IMR-90 (cell line): Measurements from ENCODE around the gene CHML. TPM values are rescaled to one million over a fixed set of nuclear protein-coding genes. Genes with fewer than 3 reads are reported as not detected.

Experiments used
- ATAC-seq: fragments of 200-7000 bp; cut with Tn5 transposase; 2 replicates; pipeline ENCODE4 v1.9.1; 2020; ENCODE audit warnings: low read depth, mild to moderate bottlenecking, moderate library complexity
- BruUV-seq: library from RNA; stranded (reverse); fragments of 400-500 nt; replicated peaks from 2 replicates; lab custom pipeline; 2021; lab: Mats Ljungman, UMichigan
- CTCF ChIA-PET: fragments of 300-600 bp; formaldehyde crosslinking; extraction: SDS; loops from one replicate; lab custom pipeline; 2021; ENCODE audit warnings: antibody characterized with exemption; lab: Yijun Ruan, JAX
- POLR2A ChIA-PET: fragments of 300-600 bp; sonication (Branson Sonifier 250); formaldehyde crosslinking; loops from one replicate; lab custom pipeline; 2022; ENCODE audit warnings: antibody characterized with exemption; ENCODE audit not compliant: unreplicated experiment; lab: Charles Lee
- DNase-seq: peaks from one replicate; pipeline ENCODE4 v3.0.0; 2013
- H2AFZ ChIP-seq: replicated peaks from 2 replicates; pipeline ENCODE3; 2013; ENCODE audit warnings: low read length, mild to moderate bottlenecking; ENCODE audit not compliant: poor library complexity
- H2AK5ac ChIP-seq: 2 replicates; pipeline ENCODE4 v1.6.1; 2013; ENCODE audit warnings: low read depth, low read length, inconsistent platforms
- H2AK9ac ChIP-seq: replicated peaks from 2 replicates; pipeline ENCODE3; 2013; ENCODE audit warnings: mild to moderate bottlenecking, low read depth, low read length, moderate library complexity; ENCODE audit not compliant: poor library complexity
- H2BK120ac ChIP-seq: 2 replicates; pipeline ENCODE4 v1.6.1; 2013; ENCODE audit warnings: low read depth, low read length, inconsistent platforms
- H2BK15ac ChIP-seq: 3 replicates; pipeline ENCODE4 v1.6.1; 2013; ENCODE audit warnings: low read depth, low read length, inconsistent platforms
- H2BK20ac ChIP-seq: 2 replicates; pipeline ENCODE4 v1.6.1; 2013; ENCODE audit warnings: low read depth, mild to moderate bottlenecking, inconsistent platforms, low read length, moderate library complexity
- H2BK5ac ChIP-seq: 2 replicates; pipeline ENCODE4 v1.6.1; 2013; ENCODE audit warnings: mild to moderate bottlenecking, low read depth, low read length, inconsistent platforms; ENCODE audit not compliant: poor library complexity, severe bottlenecking
- H3K14ac ChIP-seq: replicated peaks from 2 replicates; pipeline ENCODE4 v1.6.1; 2013; ENCODE audit warnings: low read depth, low read length, inconsistent platforms
- H3K18ac ChIP-seq: 2 replicates; pipeline ENCODE4 v1.6.1; 2013; ENCODE audit warnings: low read depth, low read length, control low read depth
- H3K23ac ChIP-seq: 2 replicates; pipeline ENCODE4 v1.6.1; 2013; ENCODE audit warnings: low read depth, low read length, inconsistent platforms
- H3K27ac ChIP-seq: 2 replicates; pipeline ENCODE4 v1.5.1; 2013; ENCODE audit warnings: mild to moderate bottlenecking, control low read depth, low read length; ENCODE audit not compliant: insufficient read depth
- H3K27me3 ChIP-seq: 2 replicates; pipeline ENCODE4 v1.6.1; 2013; ENCODE audit warnings: low read length; ENCODE audit not compliant: control insufficient read depth, insufficient read depth
- H3K36me3 ChIP-seq: 2 replicates; pipeline ENCODE4 v1.6.1; 2013; ENCODE audit warnings: low read length, mixed read lengths; ENCODE audit not compliant: control insufficient read depth, insufficient read depth
- H3K4ac ChIP-seq: 2 replicates; pipeline ENCODE4 v1.6.1; 2013; ENCODE audit warnings: low read depth, low read length, inconsistent platforms
- H3K4me1 ChIP-seq: 2 replicates; pipeline ENCODE4 v1.6.1; 2013; ENCODE audit warnings: low read length, mixed read lengths; ENCODE audit not compliant: control insufficient read depth, insufficient read depth
- H3K4me2 ChIP-seq: 2 replicates; pipeline ENCODE4 v1.6.1; 2013; ENCODE audit warnings: low read depth, mild to moderate bottlenecking, control low read depth, low read length, moderate library complexity
- H3K4me3 ChIP-seq: 2 replicates; pipeline ENCODE4 v1.5.1; 2013; ENCODE audit warnings: low read depth, mild to moderate bottlenecking, control low read depth, low read length, moderate library complexity; ENCODE audit not compliant: insufficient read depth
- H3K56ac ChIP-seq: 2 replicates; pipeline ENCODE4 v1.6.1; 2013; ENCODE audit warnings: low read length, inconsistent platforms; ENCODE audit not compliant: insufficient read depth; ENCODE audit errors: extremely low read depth
- H3K79me1 ChIP-seq, 2 experiments: 2 replicates each; pipeline ENCODE4 v1.6.1; 2013; ENCODE audit warnings: low read length in 2 of 2, inconsistent platforms in 1 of 2, low read depth in 1 of 2
- H3K9ac ChIP-seq: 2 replicates; pipeline ENCODE4 v1.6.1; 2013; ENCODE audit warnings: low read depth, low read length, control low read depth
- H3K9me1 ChIP-seq: 2 replicates; pipeline ENCODE4 v1.6.1; 2013; ENCODE audit warnings: low read length, inconsistent platforms; ENCODE audit not compliant: insufficient read depth
- H3K9me3 ChIP-seq: 2 replicates; pipeline ENCODE4 v1.6.1; 2013; ENCODE audit warnings: low read length; ENCODE audit not compliant: control insufficient read depth, insufficient read depth
- H4K20me1 ChIP-seq: 2 replicates; pipeline ENCODE4 v1.6.1; 2013; ENCODE audit warnings: low read length, inconsistent platforms; ENCODE audit not compliant: insufficient read depth
- H4K5ac ChIP-seq: 2 replicates; pipeline ENCODE4 v1.6.1; 2013; ENCODE audit warnings: mild to moderate bottlenecking, low read depth, low read length, control low read depth
- H4K8ac ChIP-seq, 2 experiments: 2 replicates each; pipeline ENCODE4 v1.6.1; 2013; ENCODE audit warnings: low read depth in 2 of 2, low read length in 2 of 2, control low read depth in 1 of 2, inconsistent platforms in 1 of 2
- H4K91ac ChIP-seq: 2 replicates; pipeline ENCODE4 v1.6.1; 2013; ENCODE audit warnings: low read depth, low read length, inconsistent platforms; ENCODE audit not compliant: insufficient read depth
- BHLHE40 ChIP-seq: fragments of 150-350 bp; IDR thresholded peaks from 2 replicates; pipeline ENCODE4 v1.6.1; 2016; ENCODE audit warnings: mild to moderate bottlenecking, low read depth, low read length
- CEBPB ChIP-seq: IDR thresholded peaks from 2 replicates; pipeline ENCODE4 v1.6.1; 2012; ENCODE audit warnings: low read depth, low read length, improper control_type of control experiment
- CHD1 ChIP-seq: IDR thresholded peaks from 2 replicates; pipeline ENCODE4 v1.6.1; 2012; ENCODE audit warnings: low read depth, low read length, improper control_type of control experiment
- CTCF ChIP-seq: conservative IDR thresholded peaks from 2 replicates; pipeline ENCODE4 v1.5.1; 2012; ENCODE audit warnings: mild to moderate bottlenecking, low read depth, low read length, improper control_type of control experiment
- FOS ChIP-seq: fragments of 150-350 bp; IDR thresholded peaks from 2 replicates; pipeline ENCODE4 v1.6.1; 2016; ENCODE audit warnings: low read depth, low read length
- MAFK ChIP-seq: IDR thresholded peaks from 2 replicates; pipeline ENCODE4 v1.6.1; 2012; ENCODE audit warnings: low read depth, low read length, improper control_type of control experiment
- MAZ ChIP-seq: IDR thresholded peaks from 2 replicates; pipeline ENCODE4 v1.6.1; 2012; ENCODE audit warnings: low read depth, mild to moderate bottlenecking, low read length, improper control_type of control experiment, moderate library complexity, borderline replicate concordance
- MXI1 ChIP-seq: IDR thresholded peaks from 2 replicates; pipeline ENCODE4 v1.6.1; 2012; ENCODE audit warnings: low read depth, mild to moderate bottlenecking, low read length, moderate library complexity, borderline replicate concordance
- NFE2L2 ChIP-seq: fragments of 150-350 bp; IDR thresholded peaks from 2 replicates; pipeline ENCODE4 v1.6.1; 2016; ENCODE audit warnings: low read depth, mild to moderate bottlenecking, low read length
- POLR2A ChIP-seq: IDR thresholded peaks from 2 replicates; pipeline ENCODE4 v1.6.1; 2012; ENCODE audit warnings: mild to moderate bottlenecking, low read depth, low read length
- RAD21 ChIP-seq: IDR thresholded peaks from 2 replicates; pipeline ENCODE4 v1.6.1; 2012; ENCODE audit warnings: low read length, improper control_type of control experiment
- RCOR1 ChIP-seq: IDR thresholded peaks from 2 replicates; pipeline ENCODE4 v1.6.1; 2012; ENCODE audit warnings: mild to moderate bottlenecking, low read length, improper control_type of control experiment; ENCODE audit not compliant: insufficient replicate concordance
- RFX5 ChIP-seq: IDR thresholded peaks from 2 replicates; pipeline ENCODE4 v1.8.0; 2012; ENCODE audit warnings: low read depth, mild to moderate bottlenecking, low read length, moderate library complexity
- SMC3 ChIP-seq: fragments of 150-350 bp; IDR thresholded peaks from 2 replicates; pipeline ENCODE4 v1.6.1; 2016; ENCODE audit warnings: low read depth, mild to moderate bottlenecking, antibody characterized with exemption, low read length, moderate library complexity
- WGBS, 2 experiments: methylation state at CpG; one replicate each; pipeline versions ENCODE4 v1.1.5 to v1.1.7; 2013; ENCODE audit warnings: missing lambda C conversion rate in 2 of 2; ENCODE audit not compliant: insufficient read length in 1 of 2; ENCODE audit errors: extremely low coverage in 2 of 2; 5-methylcytosine and 5-hydroxymethylcytosine counted together
- dilution Hi-C: fragments of 300-500 bp; cut with HindIII; formaldehyde crosslinking; loops from one replicate; pipeline ENCODE4 v1.14.3; 2018; ENCODE audit warnings: low sequenced_read_pairs; ENCODE audit not compliant: unreplicated experiment
- in situ Hi-C: fragments of 300-500 bp; cut with MboI; formaldehyde crosslinking; loops from 3 replicates; pipeline ENCODE4 v1.14.3; 2019; ENCODE audit warnings: low sequenced_read_pairs, inconsistent platforms, mixed read lengths
- intact Hi-C: fragments of 100-400 bp; cut with micrococcal nuclease; formaldehyde crosslinking; loops from 2 replicates; pipeline ENCODE4 v1.10.0; 2022
- polyA plus RNA-seq, 3 experiments: library from polyadenylated mRNA; depleted of rRNA; stranded (reverse); fragments of >200 nt; gene quantifications; 2 replicates each; pipeline ENCODE4 v1.2.3, GENCODE V29; 2012; ENCODE audit warnings: low replicate concordance in 1 of 3
- total RNA-seq: library from RNA; depleted of rRNA; stranded (reverse); fragments of >200 nt; gene quantifications from 2 replicates; pipeline ENCODE4 v1.2.3, GENCODE V29; 2012
- TF ChIP-seq, protein P1 (sequence below): fragments of 150-350 bp; IDR thresholded peaks from 2 replicates; pipeline ENCODE4 v1.6.1; 2016; ENCODE audit warnings: low read depth, mild to moderate bottlenecking, low read length, moderate library complexity, borderline replicate concordance
- TF ChIP-seq, protein P2 (sequence below): fragments of 150-350 bp; IDR thresholded peaks from 2 replicates; pipeline ENCODE4 v1.6.1; 2017; ENCODE audit warnings: mild to moderate bottlenecking, antibody characterized with exemption, low read length, low read depth

Gene CHML
- total and polyA plus RNA-seq, 2 of the 4 experiments (the other 2 are of a cell fraction): 5.3 to 25.6 TPM

GRCh38 chr1:241666419-241666818, 26.2 kb upstream of the CHML start:
- no peak overlapping the region for H3K18ac ChIP-seq
- H2BK15ac ChIP-seq: no peak overlapping the region
- no peak for TF ChIP-seq CTCF
- TF ChIP-seq RAD21: no peak
- TF ChIP-seq CEBPB: no peak
- no peak for TF ChIP-seq CHD1
- TF ChIP-seq MAZ: no peak
- TF ChIP-seq POLR2A: no peak
- TF ChIP-seq NFE2L2: no peak
- TF ChIP-seq RFX5: no peak
- TF ChIP-seq, protein P1, sequence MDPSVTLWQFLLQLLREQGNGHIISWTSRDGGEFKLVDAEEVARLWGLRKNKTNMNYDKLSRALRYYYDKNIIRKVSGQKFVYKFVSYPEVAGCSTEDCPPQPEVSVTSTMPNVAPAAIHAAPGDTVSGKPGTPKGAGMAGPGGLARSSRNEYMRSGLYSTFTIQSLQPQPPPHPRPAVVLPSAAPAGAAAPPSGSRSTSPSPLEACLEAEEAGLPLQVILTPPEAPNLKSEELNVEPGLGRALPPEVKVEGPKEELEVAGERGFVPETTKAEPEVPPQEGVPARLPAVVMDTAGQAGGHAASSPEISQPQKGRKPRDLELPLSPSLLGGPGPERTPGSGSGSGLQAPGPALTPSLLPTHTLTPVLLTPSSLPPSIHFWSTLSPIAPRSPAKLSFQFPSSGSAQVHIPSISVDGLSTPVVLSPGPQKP: no peak
- no peak for TF ChIP-seq FOS
- no peak for TF ChIP-seq RCOR1
- TF ChIP-seq, protein P2, sequence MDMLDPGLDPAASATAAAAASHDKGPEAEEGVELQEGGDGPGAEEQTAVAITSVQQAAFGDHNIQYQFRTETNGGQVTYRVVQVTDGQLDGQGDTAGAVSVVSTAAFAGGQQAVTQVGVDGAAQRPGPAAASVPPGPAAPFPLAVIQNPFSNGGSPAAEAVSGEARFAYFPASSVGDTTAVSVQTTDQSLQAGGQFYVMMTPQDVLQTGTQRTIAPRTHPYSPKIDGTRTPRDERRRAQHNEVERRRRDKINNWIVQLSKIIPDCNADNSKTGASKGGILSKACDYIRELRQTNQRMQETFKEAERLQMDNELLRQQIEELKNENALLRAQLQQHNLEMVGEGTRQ: no peak
- no peak for TF ChIP-seq MXI1
- no peak for TF ChIP-seq BHLHE40
- TF ChIP-seq MAFK: no peak
- no peak for TF ChIP-seq SMC3
- no peaks in the 10 kb centered on the region for H3K9me3 ChIP-seq
- DNase-seq (no peak), ATAC-seq (no peak)
- no peak overlapping the region for H3K14ac ChIP-seq
- no TSS peak for BruUV-seq
- no CpG with 5 or more reads among the region's 3 CpGs for WGBS, 2 experiments
- H3K27me3 ChIP-seq: no peaks in the 10 kb centered on the region
- H3K4me2 ChIP-seq: no peak overlapping the region
- H2BK5ac ChIP-seq: no peak overlapping the region
- dilution Hi-C loops (no loop called here), intact Hi-C loops (loop anchor here (5.0 kb wide), 1 partner anchor 51 kb away; no protein-coding TSS in a partner anchor), in situ Hi-C loops (no loop called here)
- H4K20me1 ChIP-seq: no peaks in the 10 kb centered on the region
- no peak overlapping the region for H2AK5ac ChIP-seq
- no peaks in the 10 kb centered on the region for H3K36me3 ChIP-seq
- no peak overlapping the region for H4K8ac ChIP-seq
- no peak overlapping the region for H3K4ac ChIP-seq
- no peak overlapping the region for H3K4me3 ChIP-seq
- no peak overlapping the region for H4K91ac ChIP-seq
- POLR2A ChIA-PET: no interaction called here
- H4K5ac ChIP-seq: no peak overlapping the region
- no peaks in the 10 kb centered on the region for H3K4me1 ChIP-seq
- H3K9me1 ChIP-seq: no peaks in the 10 kb centered on the region
- no peaks in the 10 kb centered on the region for H3K79me1 ChIP-seq
- H2AK9ac ChIP-seq: no peak overlapping the region
- H3K9ac ChIP-seq: no peak overlapping the region
- no peak overlapping the region for H2BK120ac ChIP-seq
- no peak overlapping the region for H3K27ac ChIP-seq
- CTCF ChIA-PET: no interaction called here
- H3K56ac ChIP-seq: no peak overlapping the region
- H3K23ac ChIP-seq: no peak overlapping the region
- no peak overlapping the region for H2AFZ ChIP-seq
- no peak overlapping the region for H2BK20ac ChIP-seq
